Posterior vena cava (tissue), 2 donors: ENCODE results near the gene GJC3. TPM values are rescaled to one million over a fixed set of nuclear protein-coding genes. Genes with fewer than 3 reads are reported as not detected.
"Not testable (repeated sequence)": the region's sequence is repeated elsewhere in the genome, so short reads cannot be mapped to it uniquely, and the experiment has no call there.

Experiments used
- DNase-seq: peaks from one replicate; pipeline ENCODE4 v3.0.0-alpha.2; 2020; ENCODE audit warnings: low spot score
- intact Hi-C, 2 donors: fragments of 100-400 bp; cut with DNase I; formaldehyde crosslinking; loops; one replicate each; pipeline versions ENCODE4 v1.14.1 to v1.14.2; 2022 to 2023
- total RNA-seq, 2 donors: library from RNA; stranded (reverse); fragmentation: NEBNext Ultra II Directional; extraction: Animal tissue kit (Norgen Biotek cat#: 25700); gene quantifications; one replicate each; pipeline ENCODE4 v1.2.1, GENCODE V29; 2021
- donor health status: DM: yes; HTN: yes; CAD: no.
- donor health status: DM: yes; HTN: yes; CAD: no.

GJC3 gene
- total RNA-seq, 2 donors from 2014 or later: not detected

GRCh38 chr7:99888366-99888765 lies 41.1 kb downstream of the GJC3 start:
- intact Hi-C loops, DNase-seq: not testable (repeated sequence)

GRCh38 chr7:99881370-99881769 lies 48.0 kb downstream of the GJC3 start:
- intact Hi-C loops: no loop called here

GRCh38 chr7:99876933-99877332 lies 52.5 kb downstream of the GJC3 start, which contains the start of gene OR2AE1:
Gene OR2AE1, minus strand, starts transcription at chr7:99877033. Its CDS starts 0 bp downstream, at chr7:99877033.
- intact Hi-C loops: no loop called here
- DNase-seq: no peak

More at GRCh38 chr7:99881370-99881769, 48.0 kb downstream of the GJC3 start:
- no peak for DNase-seq

GRCh38 chr7:99876491-99876890 lies 52.9 kb downstream of the GJC3 start:
- intact Hi-C loops: no loop called here

More at GRCh38 chr7:99876491-99876890, 52.9 kb downstream of the GJC3 start:
- no peak for DNase-seq

Other genes with a start within 250 kb of the GJC3 start
- gene CYP3A5, start 249.6 kb downstream of the GJC3 start, total RNA-seq: 1 to 10 TPM in 1 of 2 donors, under 1 TPM in 1; 0.62 to 1.8 TPM
- gene CYP3A7, start 194.4 kb downstream of the GJC3 start, total RNA-seq: not detected
- not detected for gene CYP3A4, start 145.4 kb downstream of the GJC3 start, total RNA-seq
- under 1 TPM in 1 of 2 donors, not detected in 1; 0.14 TPM for gene CYP3A43, start 101.6 kb downstream of the GJC3 start, total RNA-seq
- under 1 TPM in 1 of 2 donors, not detected in 1; 0.51 TPM for gene OR2AE1, start 52.6 kb downstream of the GJC3 start, total RNA-seq
- 10 to 100 TPM; 14.7 to 22.9 TPM for gene TRIM4, start 10.1 kb downstream of the GJC3 start, total RNA-seq
- gene AZGP1, start 46.4 kb upstream of the GJC3 start, total RNA-seq: 1 to 10 TPM in 1 of 2 donors, under 1 TPM in 1; 0.33 to 1.2 TPM
- gene ZKSCAN1, start 86.0 kb upstream of the GJC3 start, total RNA-seq: 10 to 100 TPM; 47.4 to 53.1 TPM
- 10 to 100 TPM in 1 of 2 donors, 1 to 10 TPM in 1; 9.2 to 10.7 TPM for gene ZSCAN21, start 120.2 kb upstream of the GJC3 start, total RNA-seq
- gene ZNF3, start 152.1 kb upstream of the GJC3 start, total RNA-seq: 10 to 100 TPM; 17.0 to 18.0 TPM
- 10 to 100 TPM; 78.4 to 80.0 TPM for gene COPS6, start 159.3 kb upstream of the GJC3 start, total RNA-seq
- 10 to 100 TPM; 21.6 to 21.7 TPM for gene MCM7, start 171.8 kb upstream of the GJC3 start, total RNA-seq
- 10 to 100 TPM; 11.6 to 15.5 TPM for gene AP4M1, start 172.0 kb upstream of the GJC3 start, total RNA-seq
- gene TAF6, start 189.7 kb upstream of the GJC3 start, total RNA-seq: 10 to 100 TPM; 34.3 to 35.4 TPM
- gene CNPY4, start 190.0 kb upstream of the GJC3 start, total RNA-seq: 10 to 100 TPM in 1 of 2 donors, 1 to 10 TPM in 1; 9.6 to 18.3 TPM
- 1 to 10 TPM; 1.6 to 1.7 TPM for gene MBLAC1, start 197.3 kb upstream of the GJC3 start, total RNA-seq
- gene LAMTOR4, start 219.3 kb upstream of the GJC3 start, total RNA-seq: 10 to 100 TPM; 72.6 to 91.6 TPM
- 10 to 100 TPM; 11.2 to 13.3 TPM for gene TRAPPC14, start 229.1 kb upstream of the GJC3 start, total RNA-seq
- gene GAL3ST4, start 239.0 kb upstream of the GJC3 start, total RNA-seq: 10 to 100 TPM in 1 of 2 donors, 1 to 10 TPM in 1; 6.2 to 11.2 TPM
- gene GPC2, start 247.8 kb upstream of the GJC3 start, total RNA-seq: 1 to 10 TPM in 1 of 2 donors, under 1 TPM in 1; 0.81 to 1.2 TPM
- 1 to 10 TPM in 1 of 2 donors, under 1 TPM in 1; 0.52 to 1.2 TPM for gene STAG3, start 248.3 kb upstream of the GJC3 start, total RNA-seq